ENCODE data around the gene MAGOHB. TPM values are rescaled to one million over a fixed set of nuclear protein-coding genes. Genes with fewer than 3 reads are reported as not detected.

Gene MAGOHB
- polyA plus RNA-seq, 1 of the 3 experiments (the other 2 are of a cell fraction): 15.7 TPM

DNA sequence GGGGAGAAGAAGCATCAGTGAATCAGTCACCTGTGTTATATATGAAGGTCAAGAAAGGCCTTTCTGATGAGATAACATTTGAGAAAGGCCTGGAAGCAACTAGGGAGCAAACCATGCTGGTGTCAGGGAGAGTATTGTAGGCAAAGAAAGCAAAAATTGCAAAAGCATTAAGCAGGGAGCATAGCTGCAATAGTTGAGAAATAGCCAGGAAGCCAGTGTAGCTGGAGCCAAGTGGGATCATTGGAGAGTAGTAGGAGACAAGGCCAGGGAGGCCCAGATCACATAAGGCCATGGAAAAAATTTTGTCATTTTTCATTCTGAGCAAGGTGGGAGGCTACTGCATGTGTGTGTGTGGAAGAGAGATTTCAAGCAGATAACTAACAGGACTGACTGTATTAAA, 18.8 kb upstream of the MAGOHB start (continued):
- TF ChIP-seq, protein P1, sequence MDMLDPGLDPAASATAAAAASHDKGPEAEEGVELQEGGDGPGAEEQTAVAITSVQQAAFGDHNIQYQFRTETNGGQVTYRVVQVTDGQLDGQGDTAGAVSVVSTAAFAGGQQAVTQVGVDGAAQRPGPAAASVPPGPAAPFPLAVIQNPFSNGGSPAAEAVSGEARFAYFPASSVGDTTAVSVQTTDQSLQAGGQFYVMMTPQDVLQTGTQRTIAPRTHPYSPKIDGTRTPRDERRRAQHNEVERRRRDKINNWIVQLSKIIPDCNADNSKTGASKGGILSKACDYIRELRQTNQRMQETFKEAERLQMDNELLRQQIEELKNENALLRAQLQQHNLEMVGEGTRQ (IDR thresholded peaks at IDR 0.05; ENCODE audit: borderline replicate concordance, low read depth, low read length): no peak
- no peak for TF ChIP-seq RAD21 (IDR thresholded peaks at IDR 0.05; ENCODE audit: low read length)

DNA sequence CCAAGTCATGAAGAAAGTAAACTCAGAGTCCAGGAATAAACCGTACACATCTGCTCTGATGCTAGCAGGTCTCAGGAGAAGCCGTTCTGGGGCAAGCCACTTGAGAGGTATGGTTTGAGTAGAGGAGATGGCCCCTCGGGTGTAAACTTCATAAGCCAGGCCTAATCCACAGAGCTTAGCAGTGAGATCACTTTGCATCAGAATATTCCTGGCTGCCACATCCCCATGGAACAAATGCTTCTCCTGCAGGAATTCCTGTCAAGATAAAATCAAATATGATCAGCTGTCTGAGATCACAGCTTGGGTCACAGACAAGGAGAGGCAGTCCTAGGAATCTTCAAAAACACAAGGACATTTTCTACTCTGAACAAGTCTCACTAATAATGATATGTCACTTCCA, 11.2 kb upstream of the MAGOHB start:
- Histone ChIP-seq H3K9ac (no peak overlapping the region), H3K27ac (ENCODE audit: low read depth in 2 of 2, low read length in 1 of 2) (no peak overlapping the region), H4K20me1 (ENCODE audit: insufficient read depth) (no peaks in the 10 kb centered on the region), H3K79me2 (ENCODE audit: insufficient read depth) (no peaks in the 10 kb centered on the region), H3K9me2 (no peaks in the 10 kb centered on the region), H3K36me3 (replicated peaks in 1 of 2; ENCODE audit: control insufficient read depth in 1 of 2, insufficient read depth in 2 of 2, low read length in 1 of 2) (no peaks in the 10 kb centered on the region), H3K27me3 (ENCODE audit: insufficient read depth) (no peaks in the 10 kb centered on the region; the same call in 1 of the 2 replicates), H3F3A (replicated peaks; ENCODE audit: insufficient read depth) (peaks cover 2% of the 10 kb centered on the region), H2AFZ (ENCODE audit: low read depth) (no peak overlapping the region), H3K4me3 (ENCODE audit: low read depth in 2 of 2, low read length in 1 of 2) (no peak overlapping the region), H3K9me3 (no peaks in the 10 kb centered on the region), H3K4me1 (ENCODE audit: control insufficient read depth in 1 of 2, insufficient read depth in 2 of 2, low read depth in 1 of 2, low read length in 1 of 2) (no peaks in the 10 kb centered on the region), H3K4me2 (no peak overlapping the region)
- no peak for TF ChIP-seq JUND (IDR thresholded peaks at IDR 0.05)
- no peak for TF ChIP-seq EP300 (IDR thresholded peaks at IDR 0.05; ENCODE audit: borderline replicate concordance in 1 of 2, low read depth in 1 of 2, low read length in 1 of 2)
- no peak for TF ChIP-seq TAF1 (IDR thresholded peaks at IDR 0.05; ENCODE audit: borderline replicate concordance, low read depth, low read length)
- TF ChIP-seq MXI1 (IDR thresholded peaks at IDR 0.05; ENCODE audit: low read depth, low read length): no peak
- no peak for TF ChIP-seq RXRA (IDR thresholded peaks at IDR 0.05; ENCODE audit: borderline replicate concordance, low read depth)
- ChIA-PET POLR2A (no interaction called here), CTCF (no interaction called here)
- DNase-seq: no peak
- 33% methylated on average over 3 of the region's 3 CpGs for WGBS (ENCODE audit: low lambda C conversion rate)

DNA sequence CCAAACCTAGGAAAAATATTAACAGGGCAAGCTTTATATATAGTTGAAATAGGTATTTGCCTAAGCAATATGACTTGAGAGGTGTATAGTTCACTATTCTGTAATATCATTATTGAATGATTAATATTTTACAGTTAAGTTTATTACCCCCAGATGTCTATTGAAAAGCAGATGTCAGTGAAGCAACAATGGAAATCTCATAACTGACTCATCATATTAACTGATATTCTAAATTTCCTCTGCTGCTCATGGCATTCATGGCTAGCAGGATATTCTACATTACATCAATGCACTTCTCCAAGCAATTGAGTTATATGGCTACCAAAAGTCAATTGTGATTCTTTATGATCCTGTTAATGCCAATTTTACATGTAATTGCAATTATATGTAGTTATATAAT, 9.7 kb upstream of the MAGOHB start:
- Histone ChIP-seq H4K20me1 (ENCODE audit: insufficient read depth) (no peaks in the 10 kb centered on the region), H3K4me2 (no peak overlapping the region)
- CTCF ChIA-PET: no interaction called here

More for the DNA sequence above, 9.7 kb upstream of the MAGOHB start:
- H3K27ac ChIP-seq (ENCODE audit: low read depth in 2 of 2, low read length in 1 of 2): no peak overlapping the region
- no peaks in the 10 kb centered on the region for H3K36me3 ChIP-seq (replicated peaks in 1 of 2; ENCODE audit: control insufficient read depth in 1 of 2, insufficient read depth in 2 of 2, low read length in 1 of 2)
- POLR2A ChIA-PET: no interaction called here
- TF ChIP-seq TCF12 (IDR thresholded peaks at IDR 0.05) (no peak), RFX5 (IDR thresholded peaks at IDR 0.05; ENCODE audit: low read length) (no peak), FOSL2 (IDR thresholded peaks at IDR 0.05; ENCODE audit: borderline replicate concordance, low read depth) (no peak), YY1 (IDR thresholded peaks at IDR 0.05; ENCODE audit: low read depth) (no peak), FOXM1 (IDR thresholded peaks at IDR 0.05; ENCODE audit: low read depth) (no peak), RAD21 (IDR thresholded peaks at IDR 0.05; ENCODE audit: low read length) (no peak), SMC3 (IDR thresholded peaks at IDR 0.05; ENCODE audit: low read depth, low read length) (no peak), GATA2 (CRISPR knock-in tag; IDR thresholded peaks at IDR 0.05) (no peak), JUND (IDR thresholded peaks at IDR 0.05) (no peak), NRF1 (IDR thresholded peaks at IDR 0.05; ENCODE audit: low read depth, low read length) (no peak), FOXJ3 (CRISPR knock-in tag; IDR thresholded peaks at IDR 0.05) (no peak), RCOR1 (IDR thresholded peaks at IDR 0.05; ENCODE audit: low read length) (no peak), ELF1 (IDR thresholded peaks at IDR 0.05) (no peak), SIN3A (IDR thresholded peaks at IDR 0.05; ENCODE audit: borderline replicate concordance, low read depth, low read length) (no peak), TAF1 (IDR thresholded peaks at IDR 0.05; ENCODE audit: borderline replicate concordance, low read depth, low read length) (no peak), POLR2AphosphoS5 (IDR thresholded peaks at IDR 0.05; ENCODE audit: low read depth, low read length) (no peak), MXI1 (IDR thresholded peaks at IDR 0.05; ENCODE audit: low read depth, low read length) (no peak)
- TF ChIP-seq, protein P2, sequence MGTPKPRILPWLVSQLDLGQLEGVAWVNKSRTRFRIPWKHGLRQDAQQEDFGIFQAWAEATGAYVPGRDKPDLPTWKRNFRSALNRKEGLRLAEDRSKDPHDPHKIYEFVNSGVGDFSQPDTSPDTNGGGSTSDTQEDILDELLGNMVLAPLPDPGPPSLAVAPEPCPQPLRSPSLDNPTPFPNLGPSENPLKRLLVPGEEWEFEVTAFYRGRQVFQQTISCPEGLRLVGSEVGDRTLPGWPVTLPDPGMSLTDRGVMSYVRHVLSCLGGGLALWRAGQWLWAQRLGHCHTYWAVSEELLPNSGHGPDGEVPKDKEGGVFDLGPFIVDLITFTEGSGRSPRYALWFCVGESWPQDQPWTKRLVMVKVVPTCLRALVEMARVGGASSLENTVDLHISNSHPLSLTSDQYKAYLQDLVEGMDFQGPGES (IDR thresholded peaks at IDR 0.05; ENCODE audit: low read depth, low read length): no peak
- TF ChIP-seq, protein P3, sequence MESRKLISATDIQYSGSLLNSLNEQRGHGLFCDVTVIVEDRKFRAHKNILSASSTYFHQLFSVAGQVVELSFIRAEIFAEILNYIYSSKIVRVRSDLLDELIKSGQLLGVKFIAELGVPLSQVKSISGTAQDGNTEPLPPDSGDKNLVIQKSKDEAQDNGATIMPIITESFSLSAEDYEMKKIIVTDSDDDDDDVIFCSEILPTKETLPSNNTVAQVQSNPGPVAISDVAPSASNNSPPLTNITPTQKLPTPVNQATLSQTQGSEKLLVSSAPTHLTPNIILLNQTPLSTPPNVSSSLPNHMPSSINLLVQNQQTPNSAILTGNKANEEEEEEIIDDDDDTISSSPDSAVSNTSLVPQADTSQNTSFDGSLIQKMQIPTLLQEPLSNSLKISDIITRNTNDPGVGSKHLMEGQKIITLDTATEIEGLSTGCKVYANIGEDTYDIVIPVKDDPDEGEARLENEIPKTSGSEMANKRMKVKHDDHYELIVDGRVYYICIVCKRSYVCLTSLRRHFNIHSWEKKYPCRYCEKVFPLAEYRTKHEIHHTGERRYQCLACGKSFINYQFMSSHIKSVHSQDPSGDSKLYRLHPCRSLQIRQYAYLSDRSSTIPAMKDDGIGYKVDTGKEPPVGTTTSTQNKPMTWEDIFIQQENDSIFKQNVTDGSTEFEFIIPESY (IDR thresholded peaks at IDR 0.05; ENCODE audit: borderline replicate concordance, low read depth): no peak
- no peaks in the 10 kb centered on the region for H3K79me2 ChIP-seq (ENCODE audit: insufficient read depth)
- peaks cover 8% of the 10 kb centered on the region for H3F3A ChIP-seq (replicated peaks; ENCODE audit: insufficient read depth)
- H3K27me3 ChIP-seq (ENCODE audit: insufficient read depth): no peaks in the 10 kb centered on the region; the same call in 1 of the 2 replicates
- no peak overlapping the region for H3K9ac ChIP-seq
- no peaks in the 10 kb centered on the region for H3K9me2 ChIP-seq
- no peaks in the 10 kb centered on the region for H3K9me3 ChIP-seq
- no peak for DNase-seq
- H2AFZ ChIP-seq (ENCODE audit: low read depth): no peak overlapping the region
- no peak overlapping the region for H3K4me3 ChIP-seq (ENCODE audit: low read depth in 2 of 2, low read length in 1 of 2)
- H3K4me1 ChIP-seq (ENCODE audit: control insufficient read depth in 1 of 2, insufficient read depth in 2 of 2, low read depth in 1 of 2, low read length in 1 of 2): no peaks in the 10 kb centered on the region; a peak in 1 of 4 replicates

Measured in SK-N-SH (cell line).